GM19099 (cell line): ENCODE results near the gene FNDC3A.

Experiments used
- POLR2A ChIP-seq: IDR thresholded peaks from 3 replicates; pipeline ENCODE4 v1.6.1; 2011; ENCODE audit warnings: low read depth; ENCODE audit not compliant: insufficient read length; ENCODE audit errors: extremely low read depth

FNDC3A gene

GRCh38 chr13:49210114-49210513 lies 234.4 kb downstream of the FNDC3A start:
- no peak for TF ChIP-seq POLR2A

- TF ChIP-seq POLR2A: no peak
These were observed 235.0 kb downstream of the FNDC3A start for GRCh38 chr13:49210669-49211068.

GRCh38 chr13:49213539-49213938 lies 237.8 kb downstream of the FNDC3A start:
- no peak for TF ChIP-seq POLR2A

GRCh38 chr13:49213997-49214916 lies 238.5 kb downstream of the FNDC3A start:
- TF ChIP-seq POLR2A: no peak

- no peak for TF ChIP-seq POLR2A
These were observed 239.2 kb downstream of the FNDC3A start for GRCh38 chr13:49214917-49215376.

- no peak for TF ChIP-seq POLR2A
These were observed 240.6 kb downstream of the FNDC3A start for GRCh38 chr13:49216334-49216733.

- no peak for TF ChIP-seq POLR2A
These were observed 242.3 kb downstream of the FNDC3A start for GRCh38 chr13:49217962-49218492.

GRCh38 chr13:49218493-49219051 lies 242.9 kb downstream of the FNDC3A start:
- no peak for TF ChIP-seq POLR2A

GRCh38 chr13:49219647-49220035 lies 243.9 kb downstream of the FNDC3A start:
- no peak for TF ChIP-seq POLR2A

GRCh38 chr13:49220036-49220855 lies 244.5 kb downstream of the FNDC3A start, which contains the start of gene MLNR:
TSS of gene MLNR (plus strand) at chr13:49220338. CDS start at chr13:49220338, 0 bp downstream.
- no peak for TF ChIP-seq POLR2A

- no peak for TF ChIP-seq POLR2A
These were observed 245.3 kb downstream of the FNDC3A start for GRCh38 chr13:49220856-49221589.

GRCh38 chr13:49221590-49221965 lies 245.9 kb downstream of the FNDC3A start:
- TF ChIP-seq POLR2A: no peak

GRCh38 chr13:49225223-49226042 lies 249.7 kb downstream of the FNDC3A start:
- no peak for TF ChIP-seq POLR2A
